Measurements from ENCODE around the gene NYAP2. TPM values are rescaled to one million over a fixed set of nuclear protein-coding genes. Genes with fewer than 3 reads are reported as not detected.

Gene NYAP2
- total RNA-seq, 2 donors from 2014 or later: 0.52 TPM; not detected in 1

DNA sequence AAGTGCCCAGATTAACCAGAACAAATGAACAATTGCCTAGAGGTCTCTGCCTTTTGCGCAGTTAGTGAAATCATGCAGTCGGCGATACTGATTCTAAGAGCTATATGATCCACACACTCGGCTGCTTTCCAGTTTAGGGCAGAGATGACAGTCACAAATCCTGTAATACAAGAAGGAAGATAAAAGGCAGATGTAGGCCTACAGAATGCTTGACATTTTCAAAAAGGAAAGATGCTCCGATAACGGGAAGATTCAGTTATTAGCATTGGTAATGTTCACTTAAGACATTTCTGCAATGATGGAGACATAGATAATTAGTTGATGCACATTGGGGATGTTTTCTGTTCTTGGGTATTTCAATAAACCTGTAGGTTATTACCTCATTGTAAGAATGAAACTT, 19.5 kb downstream of the NYAP2 start:
- 91% methylated on average over 6 of the region's 6 CpGs for WGBS, 2 donors
- Histone ChIP-seq H3K27ac (no peak overlapping the region), H3K9me3 (no peaks in the 10 kb centered on the region), H3K4me3 (no peak overlapping the region), H3K36me3 (replicated peaks in 1 of 2; ENCODE audit: insufficient read depth in 1 of 2, low read depth in 2 of 2) (no peaks in the 10 kb centered on the region), H3K4me1 (no peaks in the 10 kb centered on the region), H3K27me3 (no peaks in the 10 kb centered on the region)
- TF ChIP-seq POLR2A (IDR thresholded peaks at IDR 0.05): no peak
- TF ChIP-seq, protein P1, sequence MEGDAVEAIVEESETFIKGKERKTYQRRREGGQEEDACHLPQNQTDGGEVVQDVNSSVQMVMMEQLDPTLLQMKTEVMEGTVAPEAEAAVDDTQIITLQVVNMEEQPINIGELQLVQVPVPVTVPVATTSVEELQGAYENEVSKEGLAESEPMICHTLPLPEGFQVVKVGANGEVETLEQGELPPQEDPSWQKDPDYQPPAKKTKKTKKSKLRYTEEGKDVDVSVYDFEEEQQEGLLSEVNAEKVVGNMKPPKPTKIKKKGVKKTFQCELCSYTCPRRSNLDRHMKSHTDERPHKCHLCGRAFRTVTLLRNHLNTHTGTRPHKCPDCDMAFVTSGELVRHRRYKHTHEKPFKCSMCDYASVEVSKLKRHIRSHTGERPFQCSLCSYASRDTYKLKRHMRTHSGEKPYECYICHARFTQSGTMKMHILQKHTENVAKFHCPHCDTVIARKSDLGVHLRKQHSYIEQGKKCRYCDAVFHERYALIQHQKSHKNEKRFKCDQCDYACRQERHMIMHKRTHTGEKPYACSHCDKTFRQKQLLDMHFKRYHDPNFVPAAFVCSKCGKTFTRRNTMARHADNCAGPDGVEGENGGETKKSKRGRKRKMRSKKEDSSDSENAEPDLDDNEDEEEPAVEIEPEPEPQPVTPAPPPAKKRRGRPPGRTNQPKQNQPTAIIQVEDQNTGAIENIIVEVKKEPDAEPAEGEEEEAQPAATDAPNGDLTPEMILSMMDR (IDR thresholded peaks at IDR 0.05): no peak
- intact Hi-C loops (cut with DNase I): no loop called here
- ATAC-seq (no peak), DNase-seq (no peak)

DNA sequence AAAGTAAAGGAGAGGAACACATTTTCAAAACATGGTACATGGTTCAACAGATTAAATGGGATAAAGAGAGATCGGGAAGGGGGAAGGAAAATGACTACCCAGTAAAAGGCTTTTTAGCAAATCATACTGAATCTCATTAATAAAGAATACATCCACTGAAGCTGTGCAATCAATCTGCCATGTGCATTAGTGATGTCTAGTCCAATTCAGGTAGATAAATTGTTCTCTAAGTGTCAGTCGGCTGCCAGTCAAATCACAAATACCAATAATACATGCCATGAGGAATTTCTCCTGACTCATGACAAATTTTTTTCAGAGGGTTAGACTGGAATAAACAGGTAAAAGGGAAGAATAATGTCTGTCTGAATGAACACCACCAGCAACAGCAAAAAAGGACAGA, 22.6 kb downstream of the NYAP2 start:
- no peaks in the 10 kb centered on the region for H3K36me3 ChIP-seq (replicated peaks in 1 of 2; ENCODE audit: insufficient read depth in 1 of 2, low read depth in 2 of 2)
- no peaks in the 10 kb centered on the region for H3K27me3 ChIP-seq
- H3K9me3 ChIP-seq: no peaks in the 10 kb centered on the region
- no peak for DNase-seq
- no peak overlapping the region for H3K27ac ChIP-seq
- H3K4me1 ChIP-seq: no peaks in the 10 kb centered on the region
- TF ChIP-seq, protein P1 (IDR thresholded peaks at IDR 0.05): no peak
- no peak for TF ChIP-seq POLR2A (IDR thresholded peaks at IDR 0.05)
- no peak overlapping the region for H3K4me3 ChIP-seq
- intact Hi-C loops (cut with DNase I): no loop called here
- no peak for ATAC-seq
- WGBS, 2 donors: 91% methylated on average over 2 of the region's 2 CpGs

DNA sequence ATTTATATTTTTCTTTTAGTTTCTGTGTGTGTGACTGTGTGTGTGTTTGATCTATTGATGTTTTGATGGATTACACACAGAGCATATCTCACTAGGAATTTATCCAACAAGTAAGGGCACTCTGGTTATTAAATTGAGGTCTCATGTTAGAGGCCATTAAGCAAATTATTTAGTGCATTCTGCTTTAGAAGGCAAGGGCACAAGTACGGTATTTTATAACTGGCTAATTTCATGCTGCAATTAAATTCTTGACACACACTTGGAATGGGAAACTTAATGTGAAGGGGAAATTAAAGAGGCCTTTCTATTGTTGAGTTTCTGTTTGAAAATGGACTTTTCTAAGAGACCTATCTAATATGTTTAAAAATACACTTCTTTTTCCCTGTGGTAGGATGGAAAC, 25.8 kb downstream of the NYAP2 start:
- Histone ChIP-seq H3K9me3 (no peaks in the 10 kb centered on the region), H3K4me1 (no peaks in the 10 kb centered on the region), H3K27me3 (no peaks in the 10 kb centered on the region), H3K36me3 (replicated peaks in 1 of 2; ENCODE audit: insufficient read depth in 1 of 2, low read depth in 2 of 2) (no peaks in the 10 kb centered on the region), H3K4me3 (no peak overlapping the region), H3K27ac (no peak overlapping the region)
- WGBS, 2 donors: 57 to 67% methylated on average over 1 of the region's 1 CpG
- DNase-seq (no peak), ATAC-seq (no peak)
- intact Hi-C loops (cut with DNase I): no loop called here
- TF ChIP-seq, protein P1 (IDR thresholded peaks at IDR 0.05): no peak
- TF ChIP-seq POLR2A (IDR thresholded peaks at IDR 0.05): no peak

DNA sequence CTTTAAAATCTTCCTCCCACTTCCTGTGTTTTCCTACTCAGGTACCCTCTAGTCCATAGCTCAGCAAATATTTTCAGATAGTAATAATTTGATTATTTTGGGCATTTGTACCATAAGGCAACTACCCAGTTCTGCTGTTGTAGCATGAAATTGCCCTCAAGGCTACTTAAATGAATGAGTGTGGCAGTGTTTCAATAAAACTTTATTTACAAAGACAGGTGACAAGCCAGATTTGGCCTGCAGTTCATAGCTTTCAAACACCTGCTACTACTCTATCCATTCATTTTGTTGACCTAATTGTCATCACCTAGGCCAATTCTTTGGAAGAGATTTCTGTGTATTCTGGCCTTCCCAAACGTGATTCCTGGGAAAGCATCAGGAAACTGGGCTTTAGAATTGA, 28.9 kb downstream of the NYAP2 start:
- intact Hi-C loops (cut with DNase I): no loop called here
- no peaks in the 10 kb centered on the region for H3K27me3 ChIP-seq
- TF ChIP-seq POLR2A (IDR thresholded peaks at IDR 0.05): no peak
- TF ChIP-seq, protein P1 (IDR thresholded peaks at IDR 0.05): no peak
- no peak overlapping the region for H3K27ac ChIP-seq
- DNase-seq: no peak
- ATAC-seq: no peak
- no peaks in the 10 kb centered on the region for H3K4me1 ChIP-seq
- no peaks in the 10 kb centered on the region for H3K9me3 ChIP-seq
- WGBS, 2 donors: 8 to 35% methylated on average over 1 of the region's 1 CpG
- no peak overlapping the region for H3K4me3 ChIP-seq
- no peaks in the 10 kb centered on the region for H3K36me3 ChIP-seq (replicated peaks in 1 of 2; ENCODE audit: insufficient read depth in 1 of 2, low read depth in 2 of 2)

DNA sequence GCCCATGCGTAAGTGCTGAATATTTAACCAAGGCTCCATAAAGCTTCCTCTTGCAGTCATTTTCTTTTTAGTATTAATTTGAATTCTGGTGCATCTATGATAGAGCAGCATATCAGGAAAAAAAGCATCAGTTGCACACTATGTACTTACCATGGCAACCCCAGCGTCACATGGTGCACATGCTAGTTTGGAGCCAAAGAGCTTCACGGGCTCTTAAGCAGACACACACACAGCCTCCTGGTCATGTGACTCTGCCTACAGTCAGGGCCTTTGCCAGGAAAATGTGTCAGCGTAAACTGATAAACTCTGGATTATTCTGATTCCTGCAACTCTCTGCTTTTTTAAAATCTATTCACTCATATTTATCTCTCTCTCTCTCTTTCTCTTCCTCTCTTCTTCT, 30.2 kb downstream of the NYAP2 start:
- Histone ChIP-seq H3K9me3 (no peaks in the 10 kb centered on the region), H3K4me3 (no peak overlapping the region), H3K4me1 (no peaks in the 10 kb centered on the region), H3K27ac (no peak overlapping the region), H3K36me3 (replicated peaks in 1 of 2; ENCODE audit: insufficient read depth in 1 of 2, low read depth in 2 of 2) (no peaks in the 10 kb centered on the region), H3K27me3 (no peaks in the 10 kb centered on the region)
- DNase-seq (peak; percentile 53 to 84 (median 77)), ATAC-seq (peak; percentile 95)
- 24 to 26% methylated on average over 4 of the region's 4 CpGs for WGBS, 2 donors
- TF ChIP-seq, protein P1 (IDR thresholded peaks at IDR 0.05): no peak
- TF ChIP-seq POLR2A (IDR thresholded peaks at IDR 0.05): no peak
- intact Hi-C loops (cut with DNase I): no loop called here
